Kidney epithelial cell (primary cell): ENCODE results near the gene ARHGAP22. TPM values are rescaled to one million over a fixed set of nuclear protein-coding genes. Genes with fewer than 3 reads are reported as not detected.

Experiments used
- DNase-seq: peaks from one replicate; pipeline ENCODE4 v3.0.0-alpha.2; 2010; ENCODE audit warnings: low read depth
- H3K27me3 ChIP-seq: 2 replicates; pipeline ENCODE4 v1.6.0; 2011; ENCODE audit warnings: low read length; ENCODE audit not compliant: control insufficient read depth, insufficient read depth
- H3K36me3 ChIP-seq: 2 replicates; pipeline ENCODE4 v1.5.1; 2011; ENCODE audit warnings: low read length; ENCODE audit not compliant: control insufficient read depth, insufficient read depth
- H3K4me3 ChIP-seq: 2 replicates; pipeline ENCODE4 v1.5.1; 2011; ENCODE audit warnings: low read depth, mild to moderate bottlenecking, control low read depth, low read length
- total RNA-seq: library from RNA; depleted of rRNA; stranded (reverse); fragments of >200 nt; gene quantifications from 2 replicates; pipeline ENCODE4 v1.2.3, GENCODE V29; 2015
- TF ChIP-seq, protein P1 (sequence below): IDR thresholded peaks from 2 replicates; pipeline ENCODE4 v1.5.1; 2011; ENCODE audit warnings: mild to moderate bottlenecking, moderate library complexity, low read length, control low read depth, inconsistent platforms; ENCODE audit not compliant: insufficient read depth, poor library complexity, severe bottlenecking

The ARHGAP22 gene
- total RNA-seq, 1 donor from 2014 or later: 7.0 TPM

DNA sequence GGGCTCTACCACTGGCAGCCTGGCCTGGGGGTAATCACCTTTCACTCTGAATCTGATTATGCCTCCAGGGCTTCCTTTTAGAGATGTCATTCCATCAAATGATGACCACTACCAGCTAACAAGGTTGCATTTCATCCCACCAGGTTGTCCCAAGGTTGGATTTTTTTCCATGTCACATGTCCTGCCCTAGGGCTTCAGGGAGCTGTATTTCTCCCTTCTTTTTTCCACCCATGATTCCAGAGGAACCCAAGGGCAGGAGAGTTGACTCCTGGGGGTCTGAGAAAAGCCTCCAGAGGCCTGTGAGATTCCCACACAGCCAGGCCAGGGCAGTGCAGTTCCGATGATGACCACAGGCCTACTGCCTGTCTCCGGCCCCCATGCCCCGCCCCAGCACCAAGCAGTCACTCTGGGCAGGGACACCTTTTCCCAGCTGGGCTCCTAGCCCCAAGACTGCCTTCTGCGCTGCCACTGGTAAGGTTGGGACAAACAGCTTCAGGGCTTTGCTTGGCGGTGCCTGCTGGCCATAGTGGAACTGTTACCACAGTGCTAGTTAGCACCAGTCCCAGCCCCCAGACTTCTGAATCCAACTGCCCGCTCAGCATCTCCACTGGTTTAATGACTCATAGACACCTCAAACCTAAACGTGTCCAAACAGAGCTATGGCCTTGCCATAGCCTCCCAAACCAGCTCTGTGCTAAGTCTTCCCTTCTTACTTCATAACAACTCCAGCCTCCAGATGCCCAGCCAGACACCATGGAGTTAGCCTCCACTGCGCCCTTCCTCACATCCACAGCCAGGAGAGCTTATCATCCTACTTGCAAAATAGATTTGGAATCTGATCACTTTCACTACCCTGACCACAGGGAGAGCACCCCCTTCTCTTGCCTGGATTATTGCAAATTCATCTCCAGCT lies 133.7 kb downstream of the ARHGAP22 start:
- Histone ChIP-seq H3K27me3 (no peaks in the 10 kb centered on the region), H3K36me3 (no peaks in the 10 kb centered on the region), H3K4me3 (no peak overlapping the region)
- DNase-seq: no peak
- TF ChIP-seq, protein P1, sequence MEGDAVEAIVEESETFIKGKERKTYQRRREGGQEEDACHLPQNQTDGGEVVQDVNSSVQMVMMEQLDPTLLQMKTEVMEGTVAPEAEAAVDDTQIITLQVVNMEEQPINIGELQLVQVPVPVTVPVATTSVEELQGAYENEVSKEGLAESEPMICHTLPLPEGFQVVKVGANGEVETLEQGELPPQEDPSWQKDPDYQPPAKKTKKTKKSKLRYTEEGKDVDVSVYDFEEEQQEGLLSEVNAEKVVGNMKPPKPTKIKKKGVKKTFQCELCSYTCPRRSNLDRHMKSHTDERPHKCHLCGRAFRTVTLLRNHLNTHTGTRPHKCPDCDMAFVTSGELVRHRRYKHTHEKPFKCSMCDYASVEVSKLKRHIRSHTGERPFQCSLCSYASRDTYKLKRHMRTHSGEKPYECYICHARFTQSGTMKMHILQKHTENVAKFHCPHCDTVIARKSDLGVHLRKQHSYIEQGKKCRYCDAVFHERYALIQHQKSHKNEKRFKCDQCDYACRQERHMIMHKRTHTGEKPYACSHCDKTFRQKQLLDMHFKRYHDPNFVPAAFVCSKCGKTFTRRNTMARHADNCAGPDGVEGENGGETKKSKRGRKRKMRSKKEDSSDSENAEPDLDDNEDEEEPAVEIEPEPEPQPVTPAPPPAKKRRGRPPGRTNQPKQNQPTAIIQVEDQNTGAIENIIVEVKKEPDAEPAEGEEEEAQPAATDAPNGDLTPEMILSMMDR: no peak

DNA sequence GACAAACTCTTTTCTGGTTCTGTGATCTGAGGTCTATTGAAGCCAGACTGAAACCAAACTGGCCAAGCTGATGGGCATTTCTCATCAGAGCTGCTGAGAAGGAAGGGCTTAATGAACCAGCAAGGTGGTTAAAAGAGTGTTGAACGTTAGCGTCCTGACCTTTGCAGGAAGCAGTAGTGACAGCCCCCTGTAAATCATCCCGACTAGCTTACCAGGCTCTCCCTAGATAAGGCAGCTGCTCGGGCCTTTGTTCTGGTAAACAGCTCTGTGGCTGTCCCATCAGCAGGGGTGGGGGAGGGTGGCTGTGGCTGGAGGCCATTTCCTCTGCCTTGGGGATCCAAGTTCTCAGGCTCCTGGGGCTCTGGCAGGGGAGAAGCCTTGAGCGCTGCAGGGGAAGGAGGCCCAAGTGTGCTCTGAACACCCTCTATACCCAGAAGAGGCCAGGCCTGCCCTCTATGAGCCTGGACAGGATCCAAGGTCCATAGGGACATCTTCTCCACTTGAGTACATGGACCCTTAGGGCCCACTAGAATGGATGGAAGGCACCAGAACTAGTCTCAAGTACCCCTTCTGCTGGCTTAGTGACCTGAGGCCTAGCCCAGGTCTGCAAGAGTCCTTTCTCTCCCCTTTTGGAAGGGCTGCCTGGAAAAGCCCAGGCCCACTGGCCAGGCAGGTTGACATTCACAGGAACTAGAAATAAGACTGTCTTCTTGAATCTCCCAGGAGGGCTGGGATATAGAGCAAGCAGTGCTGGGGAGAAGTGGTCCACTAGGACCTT lies 134.6 kb downstream of the ARHGAP22 start:
- H3K27me3 ChIP-seq: no peaks in the 10 kb centered on the region
- H3K36me3 ChIP-seq: no peaks in the 10 kb centered on the region
- TF ChIP-seq, protein P1: no peak
- DNase-seq: no peak
- H3K4me3 ChIP-seq: no peak overlapping the region

DNA sequence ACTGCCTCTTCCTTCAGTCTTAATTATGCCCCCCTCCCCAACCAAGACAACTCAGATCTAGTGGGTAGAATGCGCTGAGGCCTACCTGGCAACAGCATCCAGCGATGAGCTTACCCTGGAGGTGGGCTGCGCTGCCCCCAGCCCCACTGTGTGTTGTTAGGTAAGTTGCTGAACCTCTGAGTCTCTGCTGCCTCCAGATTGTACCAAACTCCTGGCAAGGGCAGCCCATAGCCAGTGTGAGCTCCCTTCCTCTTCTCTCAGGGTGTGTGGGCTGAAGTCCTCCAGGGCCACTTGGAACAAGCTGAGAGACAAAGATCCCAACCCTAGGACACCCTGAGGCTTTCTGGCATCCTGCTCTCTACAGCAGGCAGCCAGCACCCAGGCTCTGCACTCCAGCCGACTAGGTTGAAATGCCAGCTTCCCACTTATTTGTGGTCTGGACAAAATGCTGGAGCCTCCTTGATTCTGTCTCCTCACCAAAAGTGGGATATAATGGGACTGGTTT lies 135.3 kb downstream of the ARHGAP22 start:
- no peak for DNase-seq
- no peak overlapping the region for H3K4me3 ChIP-seq
- H3K27me3 ChIP-seq: no peaks in the 10 kb centered on the region
- TF ChIP-seq, protein P1: no peak
- H3K36me3 ChIP-seq: no peaks in the 10 kb centered on the region

DNA sequence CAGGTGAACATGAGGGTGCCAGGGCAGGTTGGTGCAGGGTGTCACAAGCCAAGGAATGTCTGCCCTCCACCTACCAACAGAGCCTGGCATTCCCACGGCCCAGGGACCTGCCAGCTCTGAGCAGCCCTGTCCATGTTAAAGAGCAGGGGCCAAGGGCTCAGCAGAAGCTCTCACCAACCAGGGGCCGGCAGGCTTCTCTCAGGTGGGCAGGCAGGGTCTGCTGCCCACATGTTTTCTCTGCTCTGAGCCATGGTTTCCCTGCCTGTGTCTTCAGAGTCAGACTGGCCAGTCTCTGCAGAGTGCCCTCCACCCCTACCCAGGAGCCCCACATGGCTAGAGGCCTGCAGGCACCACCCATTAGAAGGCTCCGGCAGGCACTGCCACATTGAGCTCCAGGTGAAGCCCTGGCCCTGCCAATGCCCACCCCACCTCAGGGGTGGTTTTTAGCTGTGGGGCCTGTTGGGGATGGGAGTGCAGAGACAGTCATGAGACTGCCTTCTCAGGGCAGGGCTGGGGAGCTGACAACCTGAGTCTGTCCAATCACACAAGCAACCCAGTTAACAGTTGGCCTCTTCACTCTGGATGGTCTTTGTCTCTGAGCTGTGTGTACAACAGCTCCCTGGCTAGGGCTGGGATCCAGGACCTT lies 135.9 kb downstream of the ARHGAP22 start:
- no peak for DNase-seq
- TF ChIP-seq, protein P1: no peak
- no peaks in the 10 kb centered on the region for H3K36me3 ChIP-seq
- H3K4me3 ChIP-seq: no peak overlapping the region
- H3K27me3 ChIP-seq: no peaks in the 10 kb centered on the region

DNA sequence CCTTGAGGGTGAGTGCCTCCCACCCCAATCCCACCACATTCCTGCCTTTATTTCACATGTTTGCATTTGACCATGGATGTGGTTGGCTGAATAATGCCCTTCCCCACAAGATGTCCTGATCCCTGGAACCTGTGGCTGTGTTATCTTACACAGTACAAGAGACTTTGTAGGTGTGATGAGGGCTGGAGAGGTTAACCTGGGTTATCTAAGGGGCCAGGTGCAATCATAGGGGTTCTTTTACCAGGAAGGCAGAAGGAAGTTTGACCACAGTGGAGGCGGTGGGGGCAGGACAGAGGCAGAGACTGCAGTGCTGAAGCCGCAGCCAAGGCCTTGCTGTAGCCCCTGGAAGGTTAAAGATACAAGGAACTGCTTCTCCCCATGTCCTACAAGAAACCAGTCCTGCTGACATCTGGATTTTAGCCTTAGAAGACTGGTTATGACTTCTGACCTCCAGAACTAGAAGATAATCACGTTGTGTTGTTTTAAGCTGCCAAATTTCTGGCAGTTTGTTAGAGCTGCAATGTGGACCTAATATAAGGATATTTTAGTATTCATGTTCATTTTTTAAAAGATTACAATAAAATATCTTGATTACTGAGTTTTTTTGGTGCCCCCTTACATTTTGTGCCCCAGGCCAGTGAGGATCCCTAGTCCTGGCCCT lies 136.6 kb downstream of the ARHGAP22 start:
- TF ChIP-seq, protein P1: no peak
- H3K27me3 ChIP-seq: no peaks in the 10 kb centered on the region
- H3K36me3 ChIP-seq: no peaks in the 10 kb centered on the region
- no peak overlapping the region for H3K4me3 ChIP-seq
- no peak for DNase-seq
